C4-2B (cell line): ENCODE results near the gene ARID3C.

Experiments used
- H3K27ac ChIP-seq: fragments of 450-650 bp; 2 replicates; pipeline ENCODE4 v1.5.1; 2017
- CTCF ChIP-seq: fragments of 450-650 bp; conservative IDR thresholded peaks from 2 replicates; pipeline ENCODE4 v1.5.1; 2017; ENCODE audit warnings: mild to moderate bottlenecking
- ZFX ChIP-seq: fragments of 450-650 bp; IDR thresholded peaks from 2 replicates; pipeline ENCODE4 v1.6.1; 2017

Gene ARID3C

GRCh38 chr9:34601937-34602573 is 26.8 kb downstream of the ARID3C start:
- no peak for TF ChIP-seq CTCF
- TF ChIP-seq ZFX: no peak
- H3K27ac ChIP-seq: no peak overlapping the region

GRCh38 chr9:34600908-34601307 is 28.0 kb downstream of the ARID3C start:
- no peak for TF ChIP-seq CTCF
- TF ChIP-seq ZFX: no peak
- H3K27ac ChIP-seq: no peak overlapping the region

DNA sequence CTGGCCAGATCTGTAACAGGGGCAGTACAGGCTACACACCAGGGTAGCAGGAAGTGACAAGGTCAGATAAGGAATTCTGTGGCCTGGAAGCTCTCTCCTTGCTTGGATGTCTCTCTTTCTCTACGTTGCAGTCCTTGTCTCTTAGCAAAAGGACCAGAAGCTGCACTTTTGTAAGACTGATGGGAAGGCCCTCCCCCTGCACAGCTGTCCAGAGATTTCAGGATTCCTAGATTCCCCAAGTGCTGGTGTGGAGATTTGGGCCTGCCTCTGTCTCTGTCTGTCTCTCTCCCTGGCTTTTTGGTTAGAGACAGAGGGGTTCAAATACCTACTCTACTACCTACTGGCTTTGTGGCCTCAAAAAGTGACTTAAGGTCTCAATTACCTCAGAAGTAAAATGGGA is 29.3 kb downstream of the ARID3C start:
- no peak for TF ChIP-seq CTCF
- no peak for TF ChIP-seq ZFX
- H3K27ac ChIP-seq: no peak overlapping the region

DNA sequence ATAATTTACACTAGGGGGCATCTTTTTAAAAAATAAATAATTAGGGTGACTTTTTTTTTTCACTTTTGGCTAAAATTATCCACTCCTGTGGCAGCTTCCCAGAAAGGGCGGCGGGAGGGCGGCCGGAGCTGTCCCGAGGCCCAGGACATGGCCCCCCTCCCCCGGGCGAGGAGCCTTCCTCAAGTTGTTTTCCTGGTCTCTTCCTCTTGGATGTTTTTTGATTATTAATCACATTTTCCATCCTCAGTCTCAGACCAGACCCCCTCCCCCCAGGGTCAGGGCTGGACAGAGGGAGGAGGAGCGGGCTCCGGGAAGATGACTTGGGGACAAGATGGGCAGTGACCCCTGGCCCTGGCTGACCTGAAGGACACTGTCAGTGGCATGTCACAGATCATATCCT is 34.7 kb downstream of the ARID3C start:
- TF ChIP-seq CTCF (no peak), ZFX (no peak)
- no peak overlapping the region for H3K27ac ChIP-seq

DNA sequence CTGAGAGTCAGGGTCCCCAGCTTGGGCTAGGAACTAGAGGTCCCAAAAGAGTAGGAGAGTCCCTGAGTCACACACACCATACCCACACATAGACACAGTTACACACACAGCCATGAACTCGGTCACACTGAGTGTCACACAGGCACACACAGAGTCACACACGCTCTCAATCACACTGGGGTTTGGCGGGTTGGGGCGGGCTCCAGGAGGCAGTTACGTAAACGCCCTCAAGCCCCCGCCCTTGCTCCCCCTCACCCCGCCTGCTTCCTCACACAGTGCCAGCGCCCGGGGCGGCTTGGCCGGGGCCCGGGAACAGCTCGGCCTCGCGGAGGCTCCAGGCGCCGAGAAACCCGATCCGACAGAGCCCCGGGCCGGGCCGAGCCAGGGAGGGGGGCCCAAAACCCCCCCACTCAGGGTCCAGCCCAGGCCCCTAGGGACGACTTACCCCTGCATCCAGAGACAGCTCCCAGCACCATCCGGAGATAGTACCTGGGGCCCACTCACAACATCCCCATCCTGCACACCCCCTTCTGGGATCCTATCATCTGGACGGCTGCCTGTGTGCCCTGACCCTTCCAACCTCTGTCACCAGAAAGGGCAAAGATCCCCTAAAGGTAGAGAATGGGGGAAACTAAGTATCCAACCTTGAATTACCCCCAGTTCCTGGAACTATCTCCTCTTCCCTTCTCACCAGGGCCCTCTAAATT is 35.8 kb downstream of the ARID3C start:
- no peak overlapping the region for H3K27ac ChIP-seq
- TF ChIP-seq ZFX: no peak
- TF ChIP-seq CTCF: no peak

GRCh38 chr9:34591917-34592866 is 36.7 kb downstream of the ARID3C start:
- TF ChIP-seq CTCF (peak; percentile 79), ZFX (no peak)
- H3K27ac ChIP-seq: no peak overlapping the region
